Measurements from ENCODE around the gene BAZ2B.

DNA sequence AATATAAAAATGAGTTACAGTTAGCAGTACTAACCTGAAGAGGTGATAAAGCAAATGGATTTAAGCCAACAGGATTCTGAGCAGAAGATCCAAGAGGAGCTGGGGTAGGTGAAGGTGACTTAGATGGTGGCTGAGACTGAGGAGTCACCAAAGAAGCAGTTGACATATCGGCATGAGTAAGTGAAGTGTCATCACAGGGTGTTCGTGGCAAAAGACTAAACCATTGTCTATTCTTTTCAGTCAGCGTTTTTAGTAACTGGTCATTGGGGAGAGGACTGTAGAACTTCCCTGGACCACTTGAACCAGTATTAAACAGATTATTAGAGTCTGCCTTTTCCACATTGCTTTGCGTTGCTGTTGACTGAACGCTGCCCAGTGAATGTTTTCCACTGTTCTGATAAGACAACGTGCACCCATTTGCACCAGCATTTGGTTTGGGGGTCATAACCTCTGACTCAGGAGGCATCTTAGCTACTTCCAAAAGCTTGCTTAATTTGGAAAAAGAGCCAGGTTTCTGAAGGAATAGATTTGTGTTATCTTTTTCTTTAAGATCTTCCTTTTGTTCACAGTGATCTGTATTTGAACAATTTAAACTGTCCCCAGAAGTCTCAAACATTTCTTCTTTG, 266.6 kb downstream of the BAZ2B start:
- TF ChIP-seq, protein P1, sequence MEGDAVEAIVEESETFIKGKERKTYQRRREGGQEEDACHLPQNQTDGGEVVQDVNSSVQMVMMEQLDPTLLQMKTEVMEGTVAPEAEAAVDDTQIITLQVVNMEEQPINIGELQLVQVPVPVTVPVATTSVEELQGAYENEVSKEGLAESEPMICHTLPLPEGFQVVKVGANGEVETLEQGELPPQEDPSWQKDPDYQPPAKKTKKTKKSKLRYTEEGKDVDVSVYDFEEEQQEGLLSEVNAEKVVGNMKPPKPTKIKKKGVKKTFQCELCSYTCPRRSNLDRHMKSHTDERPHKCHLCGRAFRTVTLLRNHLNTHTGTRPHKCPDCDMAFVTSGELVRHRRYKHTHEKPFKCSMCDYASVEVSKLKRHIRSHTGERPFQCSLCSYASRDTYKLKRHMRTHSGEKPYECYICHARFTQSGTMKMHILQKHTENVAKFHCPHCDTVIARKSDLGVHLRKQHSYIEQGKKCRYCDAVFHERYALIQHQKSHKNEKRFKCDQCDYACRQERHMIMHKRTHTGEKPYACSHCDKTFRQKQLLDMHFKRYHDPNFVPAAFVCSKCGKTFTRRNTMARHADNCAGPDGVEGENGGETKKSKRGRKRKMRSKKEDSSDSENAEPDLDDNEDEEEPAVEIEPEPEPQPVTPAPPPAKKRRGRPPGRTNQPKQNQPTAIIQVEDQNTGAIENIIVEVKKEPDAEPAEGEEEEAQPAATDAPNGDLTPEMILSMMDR (IDR thresholded peaks at IDR 0.05) = no peak
- no peak for TF ChIP-seq POLR2A (IDR thresholded peaks at IDR 0.05)

Data from testis (tissue), 2 donors.